PC-3 (cell line): Measurements from ENCODE around the gene TIPARP. TPM values are rescaled to one million over a fixed set of nuclear protein-coding genes. Genes with fewer than 3 reads are reported as not detected.
"Not testable (repeated sequence)": the region's sequence is repeated elsewhere in the genome, so short reads cannot be mapped to it uniquely, and the experiment has no call there.

Experiments used
- ATAC-seq: fragments of 200-7000 bp; cut with Tn5 transposase; 2 replicates; pipeline ENCODE4 v1.9.1; 2020; ENCODE audit warnings: mild to moderate bottlenecking, moderate library complexity
- BruUV-seq: library from RNA; stranded (reverse); fragments of 400-500 nt; replicated peaks from 2 replicates; lab custom pipeline; 2021; lab: Mats Ljungman, UMichigan
- CTCF ChIA-PET: fragments of 300-600 bp; sonication (Branson Sonifier 250); formaldehyde crosslinking; loops from one replicate; lab custom pipeline; 2022; ENCODE audit warnings: antibody characterized with exemption; lab: Charles Lee
- POLR2A ChIA-PET: fragments of 300-600 bp; sonication (Branson Sonifier 250); formaldehyde crosslinking; loops from one replicate; lab custom pipeline; 2022; ENCODE audit warnings: antibody characterized with exemption; ENCODE audit not compliant: unreplicated experiment; lab: Charles Lee
- DNase-seq: peaks from one replicate; pipeline ENCODE4 v3.0.0-alpha.2; 2015
- H2AFZ ChIP-seq: fragments of 300-600 bp; sonication (generic); 2 replicates; pipeline ENCODE4 v1.6.0; 2016; ENCODE audit warnings: antibody characterized with exemption, low read length
- H3F3A ChIP-seq: fragments of 300-600 bp; sonication (generic); one replicate; pipeline ENCODE4 v1.6.0; 2017; ENCODE audit warnings: antibody characterized with exemption, low read length, control low read depth, mild to moderate bottlenecking; ENCODE audit not compliant: unreplicated experiment
- H3K27ac ChIP-seq: fragments of 300-600 bp; sonication (generic); 2 replicates; pipeline ENCODE4 v1.5.1; 2016; ENCODE audit warnings: mild to moderate bottlenecking, low read length
- H3K27me3 ChIP-seq: fragments of 300-600 bp; sonication (generic); 2 replicates; pipeline ENCODE4 v1.6.1; 2016; ENCODE audit warnings: low read length, mixed read lengths
- H3K36me3 ChIP-seq: fragments of 300-600 bp; sonication (generic); 2 replicates; pipeline ENCODE4 v1.6.1; 2016; ENCODE audit warnings: low read depth, mixed run types, low read length, mixed read lengths
- H3K4me1 ChIP-seq: fragments of 300-600 bp; sonication (generic); 2 replicates; pipeline ENCODE4 v1.5.1; 2016; ENCODE audit warnings: low read length; ENCODE audit not compliant: insufficient read depth
- H3K4me2 ChIP-seq: fragments of 300-600 bp; sonication (generic); 2 replicates; pipeline ENCODE4 v1.6.0; 2016; ENCODE audit warnings: low read length
- H3K4me3 ChIP-seq: fragments of 300-600 bp; sonication (generic); 2 replicates; pipeline ENCODE4 v1.5.1; 2016; ENCODE audit warnings: mild to moderate bottlenecking, low read length, mixed read lengths
- H3K79me2 ChIP-seq: fragments of 300-600 bp; sonication (generic); 2 replicates; pipeline ENCODE4 v1.6.1; 2017; ENCODE audit warnings: low read length, mixed read lengths
- H3K9ac ChIP-seq: fragments of 300-600 bp; sonication (generic); 2 replicates; pipeline ENCODE4 v1.6.0; 2016; ENCODE audit warnings: mild to moderate bottlenecking, low read length
- H3K9me2 ChIP-seq: fragments of 300-600 bp; sonication (generic); replicated peaks from 2 replicates; pipeline ENCODE4 v1.6.1; 2016; ENCODE audit warnings: mixed run types, low read length, mixed read lengths
- H3K9me3 ChIP-seq: fragments of 300-600 bp; sonication (generic); 2 replicates; pipeline ENCODE4 v1.6.1; 2016; ENCODE audit warnings: low read length, mixed read lengths
- H4K20me1 ChIP-seq: fragments of 300-600 bp; sonication (generic); 2 replicates; pipeline ENCODE4 v1.6.1; 2016; ENCODE audit warnings: low read length, mixed read lengths
- CTCF ChIP-seq: fragments of 300-600 bp; sonication (generic); conservative IDR thresholded peaks from 2 replicates; pipeline ENCODE4 v1.5.1; 2017; ENCODE audit warnings: antibody characterized with exemption, low read depth, mild to moderate bottlenecking, low read length
- EZH2 ChIP-seq: fragments of 300-600 bp; sonication (generic); IDR thresholded peaks from one replicate; pipeline ENCODE4 v1.6.1; 2017; ENCODE audit warnings: antibody characterized with exemption, mild to moderate bottlenecking, low read length; ENCODE audit not compliant: unreplicated experiment
- EZH2phosphoT487 ChIP-seq: fragments of 300-600 bp; sonication (generic); IDR thresholded peaks from 2 replicates; pipeline ENCODE4 v1.6.1; 2018; ENCODE audit warnings: mild to moderate bottlenecking, antibody characterized with exemption, low read length, borderline replicate concordance
- intact Hi-C: fragments of 100-400 bp; cut with micrococcal nuclease; formaldehyde crosslinking; loops from 2 replicates; pipeline ENCODE4 v1.9.0; 2023
- total RNA-seq: library from RNA; depleted of rRNA; stranded (reverse); fragments of >200 nt; gene quantifications from 2 replicates; pipeline ENCODE4 v1.2.3, GENCODE V29; 2014

Gene TIPARP
- total RNA-seq, 1 experiment from 2014 or later, result 84.7 TPM

GRCh38 chr3:156646958-156647357 is 27.4 kb upstream of the TIPARP start:
- no peak overlapping the region for H3K27ac ChIP-seq
- CTCF ChIA-PET, result no interaction called here
- H4K20me1 ChIP-seq, result no peaks in the 10 kb centered on the region
- no TSS peak for BruUV-seq
- no peaks in the 10 kb centered on the region for H3K9me2 ChIP-seq
- no peaks in the 10 kb centered on the region for H3K36me3 ChIP-seq
- POLR2A ChIA-PET, result no interaction called here
- TF ChIP-seq EZH2 (no peak), CTCF (no peak), EZH2phosphoT487 (no peak)
- intact Hi-C loops, result no loop called here
- DNase-seq (no peak), ATAC-seq (no peak)
- H3K9me3 ChIP-seq, result no peaks in the 10 kb centered on the region
- no peak overlapping the region for H2AFZ ChIP-seq
- no peaks in the 10 kb centered on the region for H3K79me2 ChIP-seq
- no peaks in the 10 kb centered on the region for H3K27me3 ChIP-seq
- no peak overlapping the region for H3K4me2 ChIP-seq
- no peaks in the 10 kb centered on the region for H3F3A ChIP-seq
- no peak overlapping the region for H3K4me3 ChIP-seq
- no peaks in the 10 kb centered on the region for H3K4me1 ChIP-seq
- H3K9ac ChIP-seq, result no peak overlapping the region

GRCh38 chr3:156648086-156648485 is 26.3 kb upstream of the TIPARP start:
- BruUV-seq, result no TSS peak
- no peaks in the 10 kb centered on the region for H3K36me3 ChIP-seq
- H2AFZ ChIP-seq, result no peak overlapping the region
- H3K9me3 ChIP-seq, result no peaks in the 10 kb centered on the region
- no peaks in the 10 kb centered on the region for H4K20me1 ChIP-seq
- H3K4me3 ChIP-seq, result no peak overlapping the region
- no peaks in the 10 kb centered on the region for H3K79me2 ChIP-seq
- ATAC-seq (no peak), DNase-seq (no peak)
- POLR2A ChIA-PET, result interaction anchor here (1.0 kb wide), 1 partner anchor 59 kb away, joined by 5 read pairs; no protein-coding TSS in a partner anchor
- H3K9me2 ChIP-seq, result no peaks in the 10 kb centered on the region
- no peaks in the 10 kb centered on the region for H3K27me3 ChIP-seq
- TF ChIP-seq EZH2phosphoT487 (no peak), CTCF (no peak), EZH2 (no peak)
- CTCF ChIA-PET, result no interaction called here
- no peak overlapping the region for H3K9ac ChIP-seq
- no peak overlapping the region for H3K4me2 ChIP-seq
- no peaks in the 10 kb centered on the region for H3K4me1 ChIP-seq
- no peaks in the 10 kb centered on the region for H3F3A ChIP-seq
- intact Hi-C loops, result no loop called here
- H3K27ac ChIP-seq, result no peak overlapping the region

GRCh38 chr3:156649681-156650080 is 24.7 kb upstream of the TIPARP start:
- ChIA-PET POLR2A (no interaction called here), CTCF (no interaction called here)
- H3K36me3 ChIP-seq, result no peaks in the 10 kb centered on the region
- H3K9me3 ChIP-seq, result no peaks in the 10 kb centered on the region
- no peak for ATAC-seq
- no peak overlapping the region for H3K4me2 ChIP-seq
- no peak for TF ChIP-seq EZH2phosphoT487
- no peak for TF ChIP-seq CTCF
- TF ChIP-seq EZH2, result no peak
- DNase-seq, result no peak
- no peaks in the 10 kb centered on the region for H4K20me1 ChIP-seq
- no peak overlapping the region for H3K4me3 ChIP-seq
- H3F3A ChIP-seq, result no peaks in the 10 kb centered on the region
- H3K4me1 ChIP-seq, result no peaks in the 10 kb centered on the region
- H3K9me2 ChIP-seq, result no peaks in the 10 kb centered on the region
- H3K79me2 ChIP-seq, result no peaks in the 10 kb centered on the region
- H3K9ac ChIP-seq, result no peak overlapping the region
- BruUV-seq, result no TSS peak
- H3K27ac ChIP-seq, result no peak overlapping the region
- H3K27me3 ChIP-seq, result no peaks in the 10 kb centered on the region
- no peak overlapping the region for H2AFZ ChIP-seq
- intact Hi-C loops, result no loop called here

- H3K9me2 ChIP-seq, BruUV-seq, H3K9me3 ChIP-seq, H3K4me3 ChIP-seq, H4K20me1 ChIP-seq, H3K79me2 ChIP-seq, H3K4me2 ChIP-seq, H3K4me1 ChIP-seq, H3K9ac ChIP-seq, H3K36me3 ChIP-seq, H3K27ac ChIP-seq, CTCF ChIA-PET, H2AFZ ChIP-seq, ATAC-seq, H3K27me3 ChIP-seq, DNase-seq, intact Hi-C loops, H3F3A ChIP-seq: not testable (repeated sequence)
- POLR2A ChIA-PET, result interaction anchor here (0.6 kb wide), 1 partner anchor 98 kb away, joined by 4 read pairs; the partner anchor contains the start of gene SSR3
These were observed 21.7 kb upstream of the TIPARP start for GRCh38 chr3:156652661-156653060.
